MM.1S (cell line): Measurements from ENCODE around the gene PLD3.

Experiments used
- EZH2 ChIP-seq: fragments of 300-600 bp; sonication (generic); optimal IDR thresholded peaks from 2 replicates; pipeline ENCODE3; 2017; ENCODE audit warnings: low read depth, mild to moderate bottlenecking, antibody characterized with exemption, low read length, mixed read lengths
- TF ChIP-seq, protein P1 (sequence below): fragments of 300-600 bp; sonication (generic); IDR thresholded peaks from 2 replicates; pipeline ENCODE4 v1.5.1; 2016; ENCODE audit warnings: antibody characterized with exemption, low read length, mixed read lengths

DNA sequence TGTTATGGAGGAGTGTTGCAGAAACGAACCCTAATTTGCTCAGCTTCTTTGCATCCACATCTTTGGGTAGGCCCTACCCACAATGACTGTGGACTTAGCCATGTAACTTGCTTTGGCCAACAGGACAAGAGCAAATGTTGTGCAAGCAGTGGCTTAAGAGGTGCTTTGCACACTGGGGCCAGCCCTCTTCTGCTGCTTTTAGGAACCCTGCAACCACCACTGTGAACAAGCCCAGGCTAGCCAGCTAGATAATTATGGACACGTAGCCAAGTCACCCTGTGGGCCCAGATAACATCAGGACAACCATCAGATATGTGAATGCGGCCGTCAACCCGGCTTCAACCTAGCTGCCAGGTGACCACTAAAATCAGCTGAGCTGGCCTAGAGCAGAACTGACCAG, 17.4 kb upstream of the PLD3 start:
- TF ChIP-seq, protein P1, sequence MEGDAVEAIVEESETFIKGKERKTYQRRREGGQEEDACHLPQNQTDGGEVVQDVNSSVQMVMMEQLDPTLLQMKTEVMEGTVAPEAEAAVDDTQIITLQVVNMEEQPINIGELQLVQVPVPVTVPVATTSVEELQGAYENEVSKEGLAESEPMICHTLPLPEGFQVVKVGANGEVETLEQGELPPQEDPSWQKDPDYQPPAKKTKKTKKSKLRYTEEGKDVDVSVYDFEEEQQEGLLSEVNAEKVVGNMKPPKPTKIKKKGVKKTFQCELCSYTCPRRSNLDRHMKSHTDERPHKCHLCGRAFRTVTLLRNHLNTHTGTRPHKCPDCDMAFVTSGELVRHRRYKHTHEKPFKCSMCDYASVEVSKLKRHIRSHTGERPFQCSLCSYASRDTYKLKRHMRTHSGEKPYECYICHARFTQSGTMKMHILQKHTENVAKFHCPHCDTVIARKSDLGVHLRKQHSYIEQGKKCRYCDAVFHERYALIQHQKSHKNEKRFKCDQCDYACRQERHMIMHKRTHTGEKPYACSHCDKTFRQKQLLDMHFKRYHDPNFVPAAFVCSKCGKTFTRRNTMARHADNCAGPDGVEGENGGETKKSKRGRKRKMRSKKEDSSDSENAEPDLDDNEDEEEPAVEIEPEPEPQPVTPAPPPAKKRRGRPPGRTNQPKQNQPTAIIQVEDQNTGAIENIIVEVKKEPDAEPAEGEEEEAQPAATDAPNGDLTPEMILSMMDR = no peak
- TF ChIP-seq EZH2 = no peak
